Measurements from ENCODE around the gene ALLC.

ALLC gene

GRCh38 chr2:3675687-3676086 lies 17.7 kb downstream of the ALLC start:
- no peak for DNase-seq
- Histone ChIP-seq H3K4ac (ENCODE audit: low read depth in 1 of 2, low read length in 2 of 2) (no peak overlapping the region), H3K4me1 (ENCODE audit: control insufficient read depth, insufficient read depth, low read depth, low read length) (no peaks in the 10 kb centered on the region)

DNA sequence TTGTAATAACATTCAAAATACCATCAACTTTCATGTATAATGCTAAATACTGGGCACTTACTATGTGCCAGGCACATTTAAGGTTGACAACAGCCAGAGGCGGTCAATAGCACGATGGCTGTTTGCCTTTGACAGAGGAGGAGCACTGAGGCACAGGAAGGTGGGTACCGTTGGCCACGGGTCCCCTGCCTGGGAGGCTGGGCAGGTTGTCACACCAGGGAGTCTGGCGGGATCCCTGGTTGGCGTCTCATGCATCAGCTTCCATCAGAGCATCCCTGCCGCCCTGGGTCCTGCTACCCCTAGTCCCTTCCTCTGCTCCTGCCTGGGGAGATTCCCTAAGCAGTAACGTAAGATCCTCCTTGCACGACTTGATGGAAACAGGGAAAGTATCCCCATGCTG lies 19.4 kb downstream of the ALLC start:
- no peak overlapping the region for H3K4ac ChIP-seq (ENCODE audit: low read depth in 1 of 2, low read length in 2 of 2)
- H2AK5ac ChIP-seq (ENCODE audit: low read length, severe bottlenecking), result no peak overlapping the region
- no peak overlapping the region for H3K4me2 ChIP-seq (ENCODE audit: low read length, poor library complexity, severe bottlenecking)
- H4K91ac ChIP-seq (ENCODE audit: low read length), result no peak overlapping the region
- no peak overlapping the region for H2AFZ ChIP-seq (ENCODE audit: low read depth, low read length)
- WGBS, result 84% methylated on average over 9 of the region's 9 CpGs
- no peak overlapping the region for H2BK15ac ChIP-seq (ENCODE audit: low read depth, poor library complexity, severe bottlenecking)
- H3K18ac ChIP-seq (ENCODE audit: low read depth in 1 of 2, low read length in 2 of 2), result no peak overlapping the region
- H3K14ac ChIP-seq (ENCODE audit: low read length in 2 of 2), result no peak overlapping the region
- no peaks in the 10 kb centered on the region for H3K79me1 ChIP-seq (replicated peaks; ENCODE audit: low read length, poor library complexity, severe bottlenecking)
- no peaks in the 10 kb centered on the region for H3K4me1 ChIP-seq (ENCODE audit: control insufficient read depth, insufficient read depth, low read depth, low read length)
- no peak for DNase-seq
- H3K23ac ChIP-seq (ENCODE audit: low read length in 2 of 2), result no peak overlapping the region
- no peak overlapping the region for H4K8ac ChIP-seq (ENCODE audit: low read length)
- no peak overlapping the region for H3K4me3 ChIP-seq (ENCODE audit: insufficient read depth in 1 of 2, low read depth in 1 of 2, low read length in 2 of 2)
- H3K9ac ChIP-seq (ENCODE audit: low read length), result no peak overlapping the region
- no peak overlapping the region for H3K27ac ChIP-seq (ENCODE audit: low read length, poor library complexity, severe bottlenecking)
- no peak overlapping the region for H2BK120ac ChIP-seq (ENCODE audit: low read depth, low read length)
- H3K9me3 ChIP-seq (ENCODE audit: control insufficient read depth, low read length), result no peaks in the 10 kb centered on the region
- H2BK12ac ChIP-seq (ENCODE audit: low read length in 2 of 2), result no peak overlapping the region
- peaks cover 0 to 32% of the 10 kb centered on the region in 2 experiments for H3K27me3 ChIP-seq (ENCODE audit: control insufficient read depth in 1 of 2, insufficient read depth in 1 of 2, low read length in 2 of 2)
- H2BK5ac ChIP-seq (ENCODE audit: low read depth, low read length, poor library complexity, severe bottlenecking), result no peak overlapping the region
- H3K36me3 ChIP-seq (ENCODE audit: control insufficient read depth in 1 of 2, insufficient read depth in 2 of 2, low read depth in 1 of 2, low read length in 2 of 2), result no peaks in the 10 kb centered on the region

More at GRCh38 chr2:3675687-3676086, 17.7 kb downstream of the ALLC start:
- H3K9ac ChIP-seq (ENCODE audit: low read length), result no peak overlapping the region
- H3K79me1 ChIP-seq (replicated peaks; ENCODE audit: low read length, poor library complexity, severe bottlenecking), result no peaks in the 10 kb centered on the region
- no peaks in the 10 kb centered on the region for H3K9me3 ChIP-seq (ENCODE audit: control insufficient read depth, low read length)
- no peaks in the 10 kb centered on the region for H3K36me3 ChIP-seq (ENCODE audit: control insufficient read depth in 1 of 2, insufficient read depth in 2 of 2, low read depth in 1 of 2, low read length in 2 of 2)
- H3K14ac ChIP-seq (ENCODE audit: low read length in 2 of 2), result no peak overlapping the region
- H3K4me3 ChIP-seq (ENCODE audit: insufficient read depth in 1 of 2, low read depth in 1 of 2, low read length in 2 of 2), result no peak overlapping the region
- peaks cover 0 to 28% of the 10 kb centered on the region in 2 experiments for H3K27me3 ChIP-seq (ENCODE audit: control insufficient read depth in 1 of 2, insufficient read depth in 1 of 2, low read length in 2 of 2)
- no peak overlapping the region for H2BK12ac ChIP-seq (ENCODE audit: low read length in 2 of 2)
- no peak overlapping the region for H3K18ac ChIP-seq (ENCODE audit: low read depth in 1 of 2, low read length in 2 of 2)
- no peak overlapping the region for H3K23ac ChIP-seq (ENCODE audit: low read length in 2 of 2)
- H2AK5ac ChIP-seq (ENCODE audit: low read length, severe bottlenecking), result no peak overlapping the region
- H4K91ac ChIP-seq (ENCODE audit: low read length), result no peak overlapping the region
- no peak overlapping the region for H2BK15ac ChIP-seq (ENCODE audit: low read depth, poor library complexity, severe bottlenecking)
- H2BK5ac ChIP-seq (ENCODE audit: low read depth, low read length, poor library complexity, severe bottlenecking), result no peak overlapping the region
- H2AFZ ChIP-seq (ENCODE audit: low read depth, low read length), result no peak overlapping the region
- no peak overlapping the region for H3K27ac ChIP-seq (ENCODE audit: low read length, poor library complexity, severe bottlenecking)
- H3K4me2 ChIP-seq (ENCODE audit: low read length, poor library complexity, severe bottlenecking), result no peak overlapping the region
- WGBS, result 94% methylated on average over 2 of the region's 4 CpGs
- no peak overlapping the region for H4K8ac ChIP-seq (ENCODE audit: low read length)
- no peak overlapping the region for H2BK120ac ChIP-seq (ENCODE audit: low read depth, low read length)

GRCh38 chr2:3678212-3678611 lies 20.2 kb downstream of the ALLC start:
- Histone ChIP-seq H3K79me1 (replicated peaks; ENCODE audit: low read length, poor library complexity, severe bottlenecking) (no peaks in the 10 kb centered on the region), H2BK15ac (ENCODE audit: low read depth, poor library complexity, severe bottlenecking) (no peak overlapping the region), H3K18ac (ENCODE audit: low read depth in 1 of 2, low read length in 2 of 2) (no peak overlapping the region), H3K14ac (ENCODE audit: low read length in 2 of 2) (no peak overlapping the region), H2BK12ac (ENCODE audit: low read length in 2 of 2) (no peak overlapping the region), H2BK120ac (ENCODE audit: low read depth, low read length) (no peak overlapping the region), H3K4me3 (ENCODE audit: insufficient read depth in 1 of 2, low read depth in 1 of 2, low read length in 2 of 2) (no peak overlapping the region), H3K4me2 (ENCODE audit: low read length, poor library complexity, severe bottlenecking) (no peak overlapping the region), H3K4me1 (ENCODE audit: control insufficient read depth, insufficient read depth, low read depth, low read length) (no peaks in the 10 kb centered on the region), H3K23ac (ENCODE audit: low read length in 2 of 2) (no peak overlapping the region), H3K4ac (ENCODE audit: low read depth in 1 of 2, low read length in 2 of 2) (no peak overlapping the region), H4K91ac (ENCODE audit: low read length) (no peak overlapping the region), H2AK5ac (ENCODE audit: low read length, severe bottlenecking) (no peak overlapping the region), H3K27me3 (ENCODE audit: control insufficient read depth in 1 of 2, insufficient read depth in 1 of 2, low read length in 2 of 2) (peaks cover 0 to 31% of the 10 kb centered on the region in 2 experiments), H3K9ac (ENCODE audit: low read length) (no peak overlapping the region), H2BK5ac (ENCODE audit: low read depth, low read length, poor library complexity, severe bottlenecking) (no peak overlapping the region), H2AFZ (ENCODE audit: low read depth, low read length) (no peak overlapping the region), H4K8ac (ENCODE audit: low read length) (no peak overlapping the region), H3K9me3 (ENCODE audit: control insufficient read depth, low read length) (no peaks in the 10 kb centered on the region), H3K27ac (ENCODE audit: low read length, poor library complexity, severe bottlenecking) (no peak overlapping the region), H3K36me3 (ENCODE audit: control insufficient read depth in 1 of 2, insufficient read depth in 2 of 2, low read depth in 1 of 2, low read length in 2 of 2) (no peaks in the 10 kb centered on the region)
- 82% methylated on average over 9 of the region's 9 CpGs for WGBS
- no peak for DNase-seq

GRCh38 chr2:3679180-3679579 lies 21.2 kb downstream of the ALLC start:
- Histone ChIP-seq H3K9ac (ENCODE audit: low read length) (no peak overlapping the region), H3K14ac (ENCODE audit: low read length in 2 of 2) (no peak overlapping the region), H2AFZ (ENCODE audit: low read depth, low read length) (no peak overlapping the region), H2BK15ac (ENCODE audit: low read depth, poor library complexity, severe bottlenecking) (no peak overlapping the region), H4K91ac (ENCODE audit: low read length) (no peak overlapping the region), H3K9me3 (ENCODE audit: control insufficient read depth, low read length) (no peaks in the 10 kb centered on the region), H2BK12ac (ENCODE audit: low read length in 2 of 2) (no peak overlapping the region), H3K18ac (ENCODE audit: low read depth in 1 of 2, low read length in 2 of 2) (no peak overlapping the region), H4K8ac (ENCODE audit: low read length) (no peak overlapping the region), H3K79me1 (replicated peaks; ENCODE audit: low read length, poor library complexity, severe bottlenecking) (no peaks in the 10 kb centered on the region), H3K4me3 (ENCODE audit: insufficient read depth in 1 of 2, low read depth in 1 of 2, low read length in 2 of 2) (no peak overlapping the region), H3K27ac (ENCODE audit: low read length, poor library complexity, severe bottlenecking) (no peak overlapping the region), H2BK5ac (ENCODE audit: low read depth, low read length, poor library complexity, severe bottlenecking) (no peak overlapping the region), H2AK5ac (ENCODE audit: low read length, severe bottlenecking) (no peak overlapping the region), H3K23ac (ENCODE audit: low read length in 2 of 2) (no peak overlapping the region), H3K4me1 (ENCODE audit: control insufficient read depth, insufficient read depth, low read depth, low read length) (no peaks in the 10 kb centered on the region), H2BK120ac (ENCODE audit: low read depth, low read length) (no peak overlapping the region), H3K36me3 (ENCODE audit: control insufficient read depth in 1 of 2, insufficient read depth in 2 of 2, low read depth in 1 of 2, low read length in 2 of 2) (no peaks in the 10 kb centered on the region), H3K27me3 (ENCODE audit: control insufficient read depth in 1 of 2, insufficient read depth in 1 of 2, low read length in 2 of 2) (peaks cover 0 to 24% of the 10 kb centered on the region in 2 experiments), H3K4me2 (ENCODE audit: low read length, poor library complexity, severe bottlenecking) (no peak overlapping the region), H3K4ac (ENCODE audit: low read depth in 1 of 2, low read length in 2 of 2) (no peak overlapping the region)
- WGBS, result 100% methylated on average over 2 of the region's 2 CpGs
- no peak for DNase-seq
